CD14-positive monocyte (primary cell): ENCODE results near the gene LEMD1. TPM values are rescaled to one million over a fixed set of nuclear protein-coding genes. Genes with fewer than 3 reads are reported as not detected.

Experiments
- DNase-seq, 3 donors: peaks; one replicate each; pipeline ENCODE4 v3.0.0-alpha.2; 2011 to 2022
- H2AFZ ChIP-seq: 2 replicates; pipeline ENCODE4 v1.6.0; 2012; ENCODE audit warnings: mild to moderate bottlenecking, low read depth, low read length, inconsistent platforms; ENCODE audit not compliant: insufficient read depth, poor library complexity, severe bottlenecking
- H3K27ac ChIP-seq, 2 donors: 1 replicate in 1 of 2; 2 replicates in 1 of 2; pipeline ENCODE4 v1.5.1; 2012 to 2013; ENCODE audit warnings: low read length in 2 of 2, control low read depth in 1 of 2, inconsistent platforms in 1 of 2, low read depth in 1 of 2, mild to moderate bottlenecking in 1 of 2
- H3K27me3 ChIP-seq, 2 donors: one replicate each; pipeline versions ENCODE4 v1.6.0 to v1.6.1; 2011 to 2013; ENCODE audit warnings: low read length in 2 of 2; ENCODE audit not compliant: control insufficient read depth in 2 of 2, insufficient read depth in 2 of 2
- H3K36me3 ChIP-seq, 2 donors: replicated peaks in 1 of 2; 1 replicate in 1 of 2; 2 replicates in 1 of 2; pipeline versions ENCODE4 v1.5.1 to v1.6.1; 2012 to 2013; ENCODE audit warnings: low read length in 2 of 2, control low read depth in 1 of 2, inconsistent platforms in 1 of 2, mild to moderate bottlenecking in 1 of 2; ENCODE audit not compliant: insufficient read depth in 2 of 2, control insufficient read depth in 1 of 2
- H3K4me1 ChIP-seq, 2 donors: 1 replicate in 1 of 2; 2 replicates in 1 of 2; pipeline versions ENCODE4 v1.5.1 to v1.6.1; 2012 to 2013; ENCODE audit warnings: low read length in 2 of 2, control low read depth in 1 of 2, inconsistent platforms in 1 of 2, mild to moderate bottlenecking in 1 of 2, moderate library complexity in 1 of 2; ENCODE audit not compliant: insufficient read depth in 2 of 2, control insufficient read depth in 1 of 2
- H3K4me2 ChIP-seq: replicated peaks from 2 replicates; pipeline ENCODE3; 2012; ENCODE audit warnings: low read length, moderate library complexity, mild to moderate bottlenecking; ENCODE audit not compliant: poor library complexity, severe bottlenecking; ENCODE audit errors: extremely low read depth
- H3K4me3 ChIP-seq, 3 experiments: fragments of 200-600 bp in 1 of 3; sonication (generic) in 1 of 3; replicated peaks in 1 of 3; 1 replicate in 2 of 3; 2 replicates in 1 of 3; pipeline ENCODE4 v1.5.1; 2011 to 2013; ENCODE audit warnings: low read length in 3 of 3, mild to moderate bottlenecking in 3 of 3, control low read depth in 2 of 3, low read depth in 2 of 3, inconsistent platforms in 1 of 3, moderate library complexity in 1 of 3
- H3K79me2 ChIP-seq: 2 replicates; pipeline ENCODE4 v1.6.0; 2012; ENCODE audit warnings: mild to moderate bottlenecking, control low read depth, inconsistent platforms, low read length, moderate library complexity; ENCODE audit not compliant: insufficient read depth
- H3K9ac ChIP-seq: 2 replicates; pipeline ENCODE4 v1.6.0; 2017; ENCODE audit warnings: low read length, mild to moderate bottlenecking; ENCODE audit not compliant: insufficient read depth, poor library complexity, severe bottlenecking
- H3K9me3 ChIP-seq, 2 donors: replicated peaks in 1 of 2; 1 replicate in 1 of 2; 2 replicates in 1 of 2; pipeline versions ENCODE4 v1.5.1 to v1.6.1; 2012 to 2013; ENCODE audit warnings: low read length in 2 of 2, control low read depth in 1 of 2; ENCODE audit not compliant: control insufficient read depth in 1 of 2, insufficient read depth in 1 of 2
- H4K20me1 ChIP-seq: 2 replicates; pipeline ENCODE4 v1.6.0; 2012; ENCODE audit warnings: mild to moderate bottlenecking, low read length, control low read depth, moderate library complexity; ENCODE audit not compliant: insufficient read depth
- H3K27ac Mint-ChIP-seq, 7 donors: one replicate each; pipeline ENCODE4 v1.8.0; 2020; ENCODE audit warnings: mild to moderate bottlenecking in 7 of 7, mixed read lengths in 7 of 7, moderate library complexity in 6 of 7, inconsistent platforms in 2 of 7
- H3K27me3 Mint-ChIP-seq, 3 donors: one replicate each; pipeline ENCODE4 v1.8.0; 2021 to 2022; ENCODE audit warnings: low read depth in 3 of 3, mild to moderate bottlenecking in 3 of 3, mixed read lengths in 3 of 3, moderate library complexity in 3 of 3, inconsistent platforms in 1 of 3
- H3K36me3 Mint-ChIP-seq, 2 donors: one replicate each; pipeline ENCODE4 v1.8.0; 2020; ENCODE audit warnings: mixed read lengths in 2 of 2, inconsistent platforms in 1 of 2, mild to moderate bottlenecking in 1 of 2
- H3K4me1 Mint-ChIP-seq: one replicate; pipeline ENCODE4 v1.8.0; 2020; ENCODE audit warnings: mild to moderate bottlenecking, mixed read lengths
- H3K4me3 Mint-ChIP-seq, 2 donors: one replicate each; pipeline ENCODE4 v1.8.0; 2020; ENCODE audit warnings: mild to moderate bottlenecking in 2 of 2, mixed read lengths in 2 of 2, moderate library complexity in 1 of 2
- H3K9me3 Mint-ChIP-seq, 7 donors: one replicate each; pipeline ENCODE4 v1.8.0; 2020 to 2022; ENCODE audit warnings: mixed read lengths in 7 of 7, mild to moderate bottlenecking in 6 of 7, moderate library complexity in 6 of 7, inconsistent platforms in 2 of 7
- CTCF ChIP-seq: fragments of 200-600 bp; IDR thresholded peaks from one replicate; pipeline ENCODE4 v1.8.0; 2022; ENCODE audit warnings: antibody characterized with exemption, mild to moderate bottlenecking
- WGBS: methylation state at CpG from one replicate; pipeline ENCODE4 v1.1.5; 2013; ENCODE audit warnings: missing lambda C conversion rate; ENCODE audit not compliant: insufficient coverage; 5-methylcytosine and 5-hydroxymethylcytosine counted together
- intact Hi-C, 2 donors: fragments of 100-400 bp; cut with micrococcal nuclease; formaldehyde crosslinking; loops; one replicate each; pipeline versions ENCODE4 v1.15.0 to v1.15.1; 2023
- polyA plus RNA-seq, 3 donors: library from polyadenylated mRNA; depleted of rRNA in 1 of 3; unstranded in 2 of 3; stranded (reverse) in 1 of 3; fragments of 300-500 nt in 2 of 3; fragments of >200 nt in 1 of 3; fragmentation: Illumina TruSeq in 2 of 3; gene quantifications; 1 replicate in 2 of 3; 2 replicates in 1 of 3; pipeline ENCODE4 v1.2.3, GENCODE V29; 2012 to 2021

The LEMD1 gene
- polyA plus RNA-seq, 3 donors: not detected

- H3K9me3 Mint-ChIP-seq: no peaks in the 10 kb centered on the region
- Histone ChIP-seq H4K20me1 (no peaks in the 10 kb centered on the region), H3K4me2 (no peak overlapping the region), H3K9me3 (no peaks in the 10 kb centered on the region), H3K79me2 (no peaks in the 10 kb centered on the region), H3K27ac (no peak overlapping the region), H3K27me3 (peaks cover 27 to 32% of the 10 kb centered on the region in 2 donors), H3K36me3 (no peaks in the 10 kb centered on the region), H3K4me1 (no peaks in the 10 kb centered on the region), H3K9ac (no peak overlapping the region), H3K4me3 (no peak overlapping the region), H2AFZ (no peak overlapping the region)
- H3K36me3 Mint-ChIP-seq: no peaks in the 10 kb centered on the region
- no peak overlapping the region for H3K27ac Mint-ChIP-seq
- TF ChIP-seq CTCF: no peak
- intact Hi-C loops: no loop called here
- WGBS: 41% methylated on average over 3 of the region's 6 CpGs
- H3K27me3 Mint-ChIP-seq: peaks cover 29 to 60% (median 32%) of the 10 kb centered on the region in 3 donors
- H3K4me1 Mint-ChIP-seq: peaks cover 4% of the 10 kb centered on the region
- DNase-seq: no peak
- H3K4me3 Mint-ChIP-seq: no peak overlapping the region
These were observed 45.9 kb downstream of the LEMD1 start for GRCh38 chr1:205375835-205376545.

GRCh38 chr1:205374210-205375078, 47.4 kb downstream of the LEMD1 start:
- no peak overlapping the region for H3K4me3 ChIP-seq
- Mint-ChIP-seq H3K27ac (no peak overlapping the region), H3K4me3 (peak overlapping the region in 1 of 2 donors; percentile 22)

More at GRCh38 chr1:205374210-205375078, 47.4 kb downstream of the LEMD1 start:
- 59% methylated on average over 4 of the region's 10 CpGs for WGBS
- Histone ChIP-seq H3K4me1 (no peaks in the 10 kb centered on the region), H3K79me2 (no peaks in the 10 kb centered on the region), H3K36me3 (no peaks in the 10 kb centered on the region), H4K20me1 (no peaks in the 10 kb centered on the region), H3K27ac (no peak overlapping the region), H3K4me2 (no peak overlapping the region), H3K9ac (no peak overlapping the region), H3K9me3 (no peaks in the 10 kb centered on the region), H3K27me3 (peaks cover 27 to 32% of the 10 kb centered on the region in 2 donors), H2AFZ (no peak overlapping the region)
- no peaks in the 10 kb centered on the region for H3K9me3 Mint-ChIP-seq
- H3K27me3 Mint-ChIP-seq: peaks cover 32 to 58% (median 32%) of the 10 kb centered on the region in 3 donors
- no peaks in the 10 kb centered on the region for H3K36me3 Mint-ChIP-seq
- H3K4me1 Mint-ChIP-seq: peaks cover 4% of the 10 kb centered on the region
- TF ChIP-seq CTCF: no peak
- intact Hi-C loops: no loop called here
- DNase-seq: no peak
